Pons (tissue), 1 donor: ENCODE results near the gene ATP2B3.

Source experiments
- DNase-seq: peaks from one replicate; pipeline ENCODE4 v3.0.0-alpha.2; 2016; ENCODE audit warnings: low spot score

Gene ATP2B3

DNA sequence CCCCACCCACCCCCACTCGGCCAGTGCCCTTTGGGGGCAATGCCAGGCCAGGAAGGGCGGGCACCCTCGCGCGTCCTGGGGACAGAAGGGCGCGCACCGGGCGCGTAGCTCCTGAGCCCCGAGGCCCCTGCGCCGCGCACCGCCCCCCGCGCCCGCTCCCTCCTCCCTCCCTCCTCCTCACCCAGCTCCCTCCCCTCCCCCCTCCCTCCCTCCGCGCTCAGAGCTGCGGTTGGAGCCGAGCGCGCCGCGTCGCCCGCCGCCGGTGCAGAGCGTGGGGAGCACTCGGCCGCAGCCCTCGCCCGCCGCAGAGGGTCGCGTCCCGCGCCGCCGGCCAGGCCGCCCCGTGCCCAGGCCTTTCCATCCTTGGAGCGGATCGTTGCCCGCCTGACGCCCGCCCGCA is at the start of gene ATP2B3:
TSS of gene ATP2B3 (plus strand) at position 220 of the 400 bp plus-strand sequence. CDS start 18,606 bp downstream, outside the sequence.
- no peak for DNase-seq

DNA sequence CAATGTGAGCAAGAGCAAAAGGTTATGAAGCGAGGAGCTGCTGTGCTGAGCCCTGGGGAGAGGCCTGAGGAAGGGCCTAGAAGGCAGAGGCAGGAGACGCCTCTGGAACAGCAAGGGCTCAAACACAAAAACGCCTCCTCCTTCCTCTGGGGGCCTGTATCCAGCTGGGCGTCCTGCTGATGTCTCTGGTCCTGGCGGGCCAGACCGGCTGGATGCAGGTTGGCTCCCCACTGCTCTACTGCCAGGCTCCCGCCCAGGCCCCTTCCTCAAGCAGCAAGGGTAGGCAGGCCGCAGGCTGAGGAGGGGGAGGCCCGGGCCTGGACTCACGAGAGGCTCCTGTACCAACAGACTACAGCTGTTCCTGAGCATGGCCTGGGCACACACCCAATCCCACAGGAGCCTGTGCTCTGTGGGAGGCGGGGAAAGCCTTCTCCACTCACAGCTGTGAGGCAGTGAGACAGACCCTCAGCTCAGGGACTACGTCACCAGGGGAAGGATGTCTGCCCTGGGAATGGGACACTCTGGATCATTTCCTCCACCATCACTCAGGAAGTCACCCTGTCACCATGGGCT is 49.3 kb upstream of the ATP2B3 start:
- DNase-seq, result no peak

DNA sequence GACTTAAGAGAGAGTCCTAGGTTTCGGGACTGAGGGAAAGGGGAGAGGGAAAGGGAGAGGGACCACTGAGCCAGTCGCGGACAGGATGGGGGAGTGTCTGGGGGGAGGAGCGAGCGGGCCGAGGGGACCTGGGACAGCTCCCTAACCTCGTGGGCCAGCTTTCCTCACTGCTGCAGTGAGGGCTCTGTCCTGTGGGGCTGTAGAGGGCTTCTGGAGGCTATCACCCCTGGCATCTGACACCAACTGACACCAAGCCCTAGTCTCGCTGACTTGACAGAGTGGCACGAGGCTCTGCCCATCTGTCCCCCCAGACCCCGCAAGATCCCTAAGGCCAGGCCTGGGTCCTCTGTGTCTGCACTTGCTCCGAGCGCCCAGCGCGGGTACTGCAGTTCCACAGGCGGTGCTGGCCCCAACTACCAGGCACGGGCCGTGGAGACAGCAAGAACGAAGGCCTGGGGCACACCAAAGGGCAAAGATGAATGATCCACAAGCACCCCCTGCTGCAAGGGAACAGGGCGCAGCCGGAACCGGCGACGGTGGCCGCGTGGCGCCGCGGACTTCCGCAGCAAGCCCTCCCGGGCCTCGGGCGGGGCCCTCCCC is 47.5 kb upstream of the ATP2B3 start:
- no peak for DNase-seq

DNA sequence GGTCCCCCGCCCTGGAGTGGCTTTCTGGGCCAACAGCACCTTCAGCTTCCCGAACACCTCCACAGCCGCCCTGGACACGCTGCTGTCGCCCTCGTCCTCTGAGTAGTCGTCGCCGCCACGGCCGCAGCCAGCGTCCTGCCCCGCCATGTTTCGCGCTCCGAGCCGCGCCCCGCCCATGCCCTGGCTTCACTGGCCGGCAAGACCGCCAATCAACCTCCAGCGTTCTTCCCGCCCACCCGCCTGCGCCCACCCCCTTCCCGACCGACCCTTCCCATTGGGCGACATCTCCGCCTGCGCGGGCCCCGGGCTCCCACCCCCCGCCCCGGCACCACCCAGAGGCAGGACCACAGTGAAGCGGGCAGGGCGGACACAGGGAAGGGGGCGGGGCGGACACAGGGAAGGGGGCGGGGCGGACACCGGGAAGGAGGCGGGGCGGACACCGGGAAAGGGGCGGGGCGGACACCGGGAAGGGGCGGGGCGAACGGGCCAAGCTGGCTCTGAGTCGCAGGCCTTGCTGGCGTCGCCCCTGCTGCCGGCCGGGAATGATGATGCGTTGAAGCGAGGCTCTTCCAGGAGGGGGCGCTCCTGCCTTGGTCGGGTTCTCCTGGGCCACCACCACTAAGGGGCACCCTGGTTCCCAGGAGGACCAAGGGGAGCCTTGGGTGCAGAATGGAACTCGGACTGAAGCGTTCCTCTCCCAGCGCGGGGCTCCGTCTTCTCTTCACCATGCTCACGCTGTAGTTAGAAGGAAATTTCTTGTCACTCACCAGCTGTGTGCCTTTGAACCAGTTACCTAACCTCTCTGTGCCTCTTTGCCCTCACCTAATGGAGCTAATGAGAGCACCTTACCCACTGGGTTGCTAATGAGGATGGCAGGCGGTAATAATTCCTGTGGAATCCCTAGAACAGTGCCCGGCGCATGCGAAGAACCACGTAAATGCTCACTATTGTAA is 46.8 kb upstream of the ATP2B3 start, which contains the start of gene HAUS7:
TSS of gene HAUS7 (minus strand) at position 166 of the 953 bp plus-strand sequence. CDS start at position 147, 19 bp downstream.
- DNase-seq, result peak; percentile 83

DNA sequence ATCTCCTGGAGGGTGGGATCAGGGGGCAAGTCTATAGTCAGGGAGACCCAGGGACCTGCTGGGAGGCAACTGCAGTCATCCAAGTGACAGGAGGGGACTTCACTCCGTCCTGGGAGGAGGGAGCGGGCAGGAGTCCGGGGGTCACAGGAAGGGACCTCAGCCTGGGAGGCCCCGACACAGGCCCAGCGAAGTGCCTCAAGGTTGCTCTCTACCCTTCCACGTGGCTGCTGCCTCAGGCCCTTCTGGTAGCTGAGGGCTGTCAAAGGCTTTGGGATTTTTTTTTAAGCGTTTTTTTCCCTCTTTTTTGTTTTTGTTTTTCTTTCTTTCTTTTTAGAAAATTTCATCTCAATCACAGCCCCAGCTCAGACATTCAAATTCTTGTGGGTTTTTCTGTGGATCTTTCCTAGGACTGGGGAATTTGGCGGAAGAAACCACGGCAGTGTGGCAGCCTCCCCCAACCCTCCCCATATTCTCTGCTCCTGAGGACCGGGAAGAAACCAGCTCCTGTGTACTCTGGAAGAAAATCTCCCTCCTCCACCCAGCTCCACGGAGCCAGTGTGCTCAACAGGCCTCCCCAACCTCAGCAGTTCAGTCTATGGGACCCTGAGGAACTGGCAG is 45.7 kb upstream of the ATP2B3 start:
- DNase-seq, result no peak

DNA sequence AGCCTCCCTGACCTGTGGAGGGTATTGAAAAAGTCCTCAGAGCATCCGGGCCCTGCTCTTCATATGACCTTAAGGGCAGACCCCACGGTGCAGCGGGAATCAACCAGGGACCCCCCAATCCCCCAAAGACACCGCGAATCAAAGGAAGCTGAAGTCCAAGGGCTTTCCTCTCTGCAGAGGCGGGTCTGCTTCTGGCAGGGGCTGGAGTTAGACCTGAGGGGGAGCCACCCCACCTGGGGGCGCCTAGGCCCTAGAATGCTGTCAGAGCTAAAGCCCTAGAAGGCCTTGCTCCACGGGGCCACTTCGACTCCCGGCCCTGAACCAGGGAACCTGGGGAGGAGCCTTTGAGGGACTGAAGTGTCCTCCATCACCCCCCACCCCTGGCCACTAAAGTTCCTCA is 44.3 kb upstream of the ATP2B3 start:
- no peak for DNase-seq

DNA sequence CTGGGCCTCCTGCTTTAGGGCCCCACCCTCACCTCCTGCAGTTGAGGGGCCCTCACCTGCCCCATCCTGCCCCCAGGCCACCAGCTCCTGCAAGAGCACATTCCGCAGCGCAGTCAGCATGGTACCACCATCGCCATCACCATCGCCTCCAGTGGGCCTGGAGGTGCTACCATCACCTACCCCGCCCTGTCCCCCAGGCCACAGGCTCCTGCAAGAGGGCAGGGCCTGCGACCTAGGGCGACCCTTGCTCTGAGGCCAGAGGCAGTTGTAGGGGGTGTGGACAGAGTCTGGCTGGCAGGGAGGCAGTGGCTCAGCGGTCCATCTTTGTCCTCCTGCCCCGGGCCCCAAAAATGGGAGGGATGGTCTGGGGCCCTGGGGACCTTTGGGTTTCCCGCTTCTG is 43.2 kb upstream of the ATP2B3 start:
- no peak for DNase-seq

DNA sequence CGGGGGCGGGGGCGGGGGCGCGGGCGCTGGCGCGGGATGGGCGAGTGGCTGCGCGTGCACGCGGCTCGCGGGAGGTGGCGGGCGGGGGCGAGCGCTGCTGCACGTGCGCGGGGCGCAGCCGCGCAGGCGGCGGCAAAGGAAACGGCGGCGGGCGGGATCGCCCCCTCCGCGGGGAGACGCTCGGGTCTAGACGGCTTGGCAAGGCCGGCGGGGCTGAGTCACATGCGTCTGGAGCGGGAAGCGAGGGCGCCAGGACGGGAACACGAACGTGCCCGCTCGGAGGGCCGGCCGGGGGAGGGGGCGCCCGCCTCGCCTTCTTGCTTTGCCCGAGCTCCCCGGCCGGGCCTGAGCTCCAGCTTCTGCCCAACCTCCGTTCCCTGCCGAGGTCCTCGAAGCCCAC is 42.7 kb upstream of the ATP2B3 start:
- no peak for DNase-seq

DNA sequence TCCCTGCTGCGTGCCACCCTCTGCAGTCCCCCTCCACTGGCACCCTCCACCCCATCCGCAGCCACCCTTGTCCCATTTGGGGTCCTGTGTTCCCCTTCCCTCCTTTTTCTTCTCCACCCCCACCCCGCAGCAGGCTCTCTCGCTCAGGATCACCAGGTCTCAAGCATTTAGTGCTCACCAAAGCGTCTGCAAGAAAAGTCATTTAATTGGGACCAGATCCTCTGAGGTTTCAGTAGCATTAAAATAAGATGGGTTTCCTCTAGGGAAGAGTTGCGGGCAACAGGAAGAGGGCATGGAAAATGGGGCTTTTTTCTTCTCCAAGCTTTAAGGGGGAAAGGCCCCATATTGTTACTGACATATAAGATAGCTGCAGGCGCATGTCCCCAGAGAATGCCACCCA is 42.2 kb upstream of the ATP2B3 start:
- DNase-seq, result no peak

DNA sequence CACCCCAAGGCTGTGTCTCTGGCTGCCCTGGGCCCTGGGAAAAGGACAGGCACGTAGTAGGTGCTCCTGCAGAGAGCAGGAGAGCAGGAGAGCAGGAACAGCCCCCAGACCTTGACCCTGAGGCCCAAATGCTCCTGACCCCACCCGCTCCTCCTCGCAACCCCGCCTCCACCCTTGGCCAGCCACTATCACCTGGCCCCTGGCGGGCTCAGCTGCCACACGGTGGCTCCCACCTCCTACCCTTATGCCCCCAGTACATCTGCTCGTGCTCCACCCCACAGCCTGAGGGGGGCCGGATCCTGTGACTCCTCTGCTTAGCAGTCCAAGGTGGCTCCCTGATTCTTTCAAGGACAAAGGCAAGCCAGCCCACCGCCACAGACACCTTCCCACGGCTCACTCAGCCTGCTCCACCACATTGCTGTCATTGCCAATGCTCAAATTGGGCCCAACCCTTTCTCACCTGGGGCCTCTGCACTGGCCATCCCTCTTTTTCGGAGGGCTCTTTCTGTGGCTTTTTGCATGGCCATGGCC is 41.6 kb upstream of the ATP2B3 start:
- no peak for DNase-seq

DNA sequence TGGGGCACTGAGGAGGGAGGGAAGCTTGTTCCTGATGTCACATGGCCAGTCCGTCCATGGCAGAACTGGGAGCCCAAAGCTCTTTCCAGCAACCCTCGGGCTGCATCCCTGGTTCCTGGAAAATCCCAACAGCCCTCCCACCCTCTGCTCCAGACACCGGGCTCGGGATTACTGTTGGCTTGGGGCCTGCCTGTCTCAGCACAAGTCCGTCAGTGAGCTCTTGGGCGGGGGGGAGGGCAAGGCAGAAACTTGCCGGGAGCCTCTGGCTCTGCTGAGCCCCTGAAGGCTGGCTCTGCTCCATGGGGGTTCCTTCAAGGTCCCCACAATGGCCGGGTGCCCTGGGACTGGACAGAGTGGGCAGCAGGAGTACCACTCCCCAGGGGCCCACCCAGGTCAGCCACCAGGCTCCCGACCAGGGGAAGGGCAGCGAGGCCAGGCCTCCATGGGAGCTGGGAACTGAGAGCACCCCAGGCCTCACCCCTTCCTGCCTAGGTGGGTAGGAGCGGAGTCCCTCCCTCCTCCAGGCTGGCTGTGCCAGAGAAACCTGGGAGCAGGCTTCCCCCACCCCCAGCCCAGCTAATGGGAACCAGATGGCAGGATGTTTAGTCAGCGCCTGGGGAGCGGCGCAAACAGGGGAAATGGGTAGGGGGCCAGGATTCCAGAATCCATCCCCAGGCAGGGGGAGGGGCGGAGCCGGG is 40.6 kb upstream of the ATP2B3 start:
- no peak for DNase-seq

DNA sequence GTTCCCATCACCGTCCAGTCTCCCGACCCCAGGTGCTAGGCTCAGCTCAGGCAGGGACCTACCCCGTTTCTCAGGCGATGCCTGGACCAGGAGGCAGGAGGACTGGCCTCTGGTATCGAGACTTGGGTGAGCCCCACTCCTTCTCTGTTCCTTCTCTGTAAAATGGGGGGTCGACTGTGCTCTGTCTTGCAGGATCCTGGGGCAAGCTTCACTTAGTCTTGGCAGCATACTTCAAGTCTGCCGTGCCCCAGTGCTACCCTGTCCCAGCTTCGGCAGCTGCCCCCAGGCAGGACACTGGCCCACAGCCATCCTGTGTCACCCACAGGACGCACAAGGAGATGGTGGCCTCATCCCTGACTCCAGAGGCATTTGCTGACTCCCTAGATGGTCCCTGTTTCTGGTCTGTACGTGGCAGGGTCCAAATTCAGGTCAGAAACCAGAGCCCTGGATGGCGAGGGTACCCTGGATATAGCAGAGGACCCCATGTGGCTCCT is 40.0 kb upstream of the ATP2B3 start:
- DNase-seq, result no peak

DNA sequence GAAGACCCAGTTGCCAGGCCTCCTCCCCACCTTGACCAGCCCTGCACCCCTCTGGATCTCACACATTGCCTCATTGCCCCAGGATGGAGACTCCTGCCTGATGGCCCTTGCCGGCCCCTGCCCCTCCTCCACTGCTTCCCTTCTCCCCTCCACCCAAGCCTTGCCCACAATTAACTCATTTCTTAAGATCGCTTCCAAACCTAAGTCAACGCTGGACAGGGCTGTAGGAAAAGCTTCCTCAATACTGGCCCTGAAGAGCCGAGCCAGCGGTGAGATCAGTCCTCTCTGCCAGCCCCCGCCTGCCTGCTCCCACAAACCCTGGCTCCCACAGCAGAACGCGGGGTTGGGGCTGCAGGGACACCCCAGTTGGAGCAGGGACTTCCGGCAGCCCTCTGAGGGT is 39.5 kb upstream of the ATP2B3 start:
- no peak for DNase-seq

DNA sequence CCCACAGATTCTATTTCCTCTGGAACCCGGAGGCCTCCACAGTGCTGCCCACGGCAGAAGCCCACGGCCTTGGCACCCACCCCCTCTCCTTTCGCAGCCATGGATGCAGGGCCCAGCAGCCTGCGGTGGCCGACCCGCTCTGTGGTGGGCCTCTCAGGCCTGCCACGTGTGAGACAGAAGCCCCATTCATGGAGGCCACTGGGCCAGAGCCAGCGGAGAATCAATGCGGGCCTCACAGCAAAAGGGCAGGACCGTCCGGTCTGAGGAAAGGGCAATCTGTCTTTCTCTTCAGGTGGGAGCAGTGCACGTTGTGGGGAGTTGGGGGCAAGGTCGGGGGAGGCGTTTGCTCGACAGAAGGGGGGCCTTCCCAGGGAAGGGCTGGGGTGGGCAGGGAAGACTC is 38.7 kb upstream of the ATP2B3 start:
- DNase-seq, result peak; percentile 39

DNA sequence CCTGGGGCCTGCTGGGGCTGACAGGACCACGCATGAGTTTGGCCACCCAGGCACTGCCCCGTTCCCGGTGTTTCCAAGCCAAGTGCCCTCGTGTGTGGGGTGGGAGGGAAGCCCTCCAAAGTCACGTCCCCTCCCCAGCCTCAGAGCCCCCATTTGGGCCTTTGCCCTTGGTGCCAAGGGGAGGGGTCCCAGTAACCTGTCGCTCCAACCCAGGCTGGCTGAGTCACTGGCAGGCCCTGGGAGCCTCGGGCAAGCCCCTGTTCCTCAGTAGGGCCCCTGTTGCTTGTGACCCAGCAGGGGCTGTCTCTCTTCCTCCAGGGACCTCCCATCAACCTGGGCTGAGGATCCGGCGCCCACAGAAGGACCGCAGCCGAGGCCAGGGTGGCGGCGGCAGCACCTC is 36.4 kb upstream of the ATP2B3 start:
- no peak for DNase-seq

DNA sequence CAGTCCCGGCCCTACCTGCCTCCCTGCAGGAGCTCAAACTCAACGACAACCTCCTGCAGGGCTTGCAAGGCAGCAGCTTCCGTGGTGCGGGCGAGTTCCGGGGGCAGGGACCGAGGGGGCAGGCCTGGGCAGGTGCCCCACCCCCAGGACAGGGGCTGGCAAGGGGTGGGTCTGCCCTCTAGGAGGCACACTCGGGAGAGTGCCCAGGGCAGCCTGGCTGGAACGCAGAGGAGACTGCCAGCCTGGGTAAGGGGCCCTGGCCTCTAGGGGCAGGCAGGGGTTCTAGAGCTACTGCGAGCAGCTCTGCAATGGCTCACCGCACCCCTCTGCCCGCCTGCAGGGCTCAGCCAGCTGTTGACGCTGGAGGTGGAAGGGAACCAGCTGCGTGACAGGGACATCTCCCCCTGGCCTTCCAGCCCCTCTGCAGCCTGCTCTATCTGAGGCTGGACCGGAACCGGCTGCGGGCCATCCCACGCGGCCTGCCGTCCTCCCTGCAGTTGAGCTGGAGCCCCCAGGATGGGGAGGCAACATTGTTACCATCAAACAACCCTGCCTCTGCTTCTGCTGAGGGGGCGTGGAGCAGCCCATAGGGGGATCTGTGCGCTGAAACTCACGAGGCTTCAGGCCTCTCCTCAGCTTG is 34.9 kb upstream of the ATP2B3 start:
- DNase-seq, result no peak

DNA sequence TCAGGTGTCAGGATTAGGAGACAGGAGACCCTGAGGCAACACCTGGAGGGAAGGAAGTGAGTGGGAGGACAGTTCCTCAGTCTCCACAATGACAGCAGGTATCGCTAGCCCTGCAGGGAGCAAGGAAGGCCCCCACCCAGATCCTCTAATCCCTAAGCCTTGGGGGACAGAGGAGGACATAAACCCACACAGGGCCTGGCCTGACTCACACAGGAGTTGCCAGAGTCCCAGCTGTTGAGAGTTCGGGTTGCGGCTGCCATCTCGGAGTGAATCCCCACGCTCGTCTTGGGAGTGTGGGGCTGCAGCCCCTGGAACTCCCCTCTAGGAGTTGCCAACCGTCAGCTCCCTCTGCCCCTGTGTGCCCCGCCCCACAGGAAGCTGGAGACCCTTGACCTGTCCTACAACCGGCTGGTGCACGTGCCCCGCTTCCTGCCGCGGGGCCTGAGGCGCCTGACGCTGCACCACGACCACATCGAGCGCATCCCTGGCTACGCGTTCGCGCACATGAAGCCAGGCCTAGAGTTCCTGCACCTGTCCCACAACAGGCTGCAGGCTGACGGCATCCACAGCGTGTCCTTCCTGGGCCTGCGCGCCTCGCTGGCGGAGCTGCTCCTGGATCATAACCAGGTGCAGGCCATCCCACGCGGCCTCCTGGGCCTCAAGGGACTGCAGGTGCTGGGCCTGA is 31.9 kb upstream of the ATP2B3 start:
- DNase-seq, result no peak

DNA sequence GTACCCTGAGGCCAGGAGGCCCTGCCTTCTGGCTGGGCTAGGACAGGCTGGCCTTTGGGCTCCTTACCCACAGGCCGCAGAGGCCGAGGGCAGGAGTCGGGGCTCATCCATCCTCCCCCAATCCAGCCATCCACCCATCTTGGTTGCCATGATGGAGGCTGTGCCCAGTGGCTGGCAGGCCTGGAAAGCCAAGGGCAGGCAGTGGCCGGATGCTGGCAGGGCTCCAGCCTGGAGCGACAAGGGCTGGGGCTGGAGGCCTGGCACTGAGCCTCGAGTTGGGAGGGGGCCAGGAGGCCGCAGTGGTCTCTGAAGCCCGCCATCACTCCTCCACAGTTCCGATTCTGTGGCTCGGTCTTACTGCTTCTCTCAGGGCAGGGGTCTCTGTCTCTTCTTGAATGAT is 31.3 kb upstream of the ATP2B3 start:
- no peak for DNase-seq

DNA sequence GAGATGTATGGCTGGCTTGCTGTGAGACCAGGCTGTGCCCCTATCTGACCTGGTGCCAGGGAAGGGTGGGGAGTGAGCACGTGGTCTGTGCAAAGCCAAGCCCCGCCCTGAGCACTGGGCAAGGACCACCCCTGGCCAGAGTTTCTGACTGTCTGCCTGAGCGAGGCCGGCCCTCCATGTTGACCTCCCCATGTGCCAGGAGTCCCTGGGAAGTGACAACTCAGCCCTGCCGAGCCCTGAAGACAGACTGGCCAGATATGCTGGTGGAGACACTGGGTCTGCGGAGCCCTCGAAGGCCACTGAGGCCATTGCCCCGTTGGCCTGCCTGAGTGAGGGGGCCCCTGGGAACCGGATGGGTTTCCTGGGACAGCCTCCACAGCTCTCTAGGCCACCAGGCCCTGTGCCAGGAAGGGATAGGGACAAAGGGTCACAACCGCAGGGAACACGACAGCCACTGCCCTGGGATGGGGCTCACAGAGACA is 29.8 kb upstream of the ATP2B3 start:
- DNase-seq, result no peak

DNA sequence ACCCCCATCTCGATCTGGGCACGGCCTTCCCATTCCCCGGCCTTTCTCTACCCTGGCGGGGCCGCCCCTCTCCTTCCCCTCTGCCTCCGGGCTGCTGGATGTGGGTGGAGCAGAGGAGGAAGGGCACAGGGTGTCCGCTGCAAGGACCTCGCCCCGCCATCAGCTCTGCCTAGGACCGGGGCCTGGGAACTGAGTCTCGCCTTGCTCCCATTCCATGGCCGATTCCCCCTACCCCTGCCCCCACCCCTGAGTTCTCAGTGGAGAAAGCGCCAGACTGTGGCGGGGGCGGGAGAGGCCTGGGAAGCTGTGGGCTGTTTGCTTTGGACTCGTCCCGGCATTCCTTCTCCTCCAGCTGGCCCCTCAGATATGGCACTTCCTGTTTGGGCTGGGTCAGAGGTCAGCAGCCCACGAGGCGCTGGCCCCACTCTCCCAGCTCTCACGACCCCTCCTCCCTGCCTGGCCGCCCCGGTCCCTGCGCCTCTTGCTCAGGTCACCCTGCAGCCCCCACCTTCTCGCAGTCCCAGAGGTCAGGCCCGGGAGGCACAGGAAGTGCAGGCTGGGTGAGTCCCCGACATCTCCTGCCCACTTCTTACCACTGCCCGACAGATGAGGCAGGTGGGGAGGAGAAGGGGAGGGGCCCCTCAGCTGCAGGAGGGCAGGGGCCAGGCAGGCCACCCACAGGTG is 29.1 kb upstream of the ATP2B3 start:
- DNase-seq, result no peak
